T-helper 1 cell treated with Interleukin-12 subunit alpha and Interleukin-12 subunit beta and Interleukin-4 antibody, amounts not matched to agents 30 μg/mL and 1 μg/mL, for 36 hours (primary cell): Measurements from ENCODE around the gene MTOR.
A peak's percentile ranks its signal among the peaks of the same experiment; 100 is the strongest.

ENCODE experiments used
- H3K27ac Mint-ChIP-seq: one replicate; pipeline ENCODE4 v1.8.0; 2021; ENCODE audit warnings: mild to moderate bottlenecking, mixed read lengths
- H3K27me3 Mint-ChIP-seq: one replicate; pipeline ENCODE4 v1.8.0; 2021; ENCODE audit warnings: low read depth, mixed read lengths
- H3K36me3 Mint-ChIP-seq: one replicate; pipeline ENCODE4 v1.8.0; 2021; ENCODE audit warnings: low read depth, mixed read lengths
- H3K4me1 Mint-ChIP-seq: one replicate; pipeline ENCODE4 v1.8.0; 2021; ENCODE audit warnings: low read depth, mixed read lengths
- H3K4me3 Mint-ChIP-seq: one replicate; pipeline ENCODE4 v1.8.0; 2021; ENCODE audit warnings: mild to moderate bottlenecking, moderate library complexity, mixed read lengths
- H3K9me3 Mint-ChIP-seq: one replicate; pipeline ENCODE4 v1.8.0; 2021; ENCODE audit warnings: mixed read lengths

The MTOR gene

DNA sequence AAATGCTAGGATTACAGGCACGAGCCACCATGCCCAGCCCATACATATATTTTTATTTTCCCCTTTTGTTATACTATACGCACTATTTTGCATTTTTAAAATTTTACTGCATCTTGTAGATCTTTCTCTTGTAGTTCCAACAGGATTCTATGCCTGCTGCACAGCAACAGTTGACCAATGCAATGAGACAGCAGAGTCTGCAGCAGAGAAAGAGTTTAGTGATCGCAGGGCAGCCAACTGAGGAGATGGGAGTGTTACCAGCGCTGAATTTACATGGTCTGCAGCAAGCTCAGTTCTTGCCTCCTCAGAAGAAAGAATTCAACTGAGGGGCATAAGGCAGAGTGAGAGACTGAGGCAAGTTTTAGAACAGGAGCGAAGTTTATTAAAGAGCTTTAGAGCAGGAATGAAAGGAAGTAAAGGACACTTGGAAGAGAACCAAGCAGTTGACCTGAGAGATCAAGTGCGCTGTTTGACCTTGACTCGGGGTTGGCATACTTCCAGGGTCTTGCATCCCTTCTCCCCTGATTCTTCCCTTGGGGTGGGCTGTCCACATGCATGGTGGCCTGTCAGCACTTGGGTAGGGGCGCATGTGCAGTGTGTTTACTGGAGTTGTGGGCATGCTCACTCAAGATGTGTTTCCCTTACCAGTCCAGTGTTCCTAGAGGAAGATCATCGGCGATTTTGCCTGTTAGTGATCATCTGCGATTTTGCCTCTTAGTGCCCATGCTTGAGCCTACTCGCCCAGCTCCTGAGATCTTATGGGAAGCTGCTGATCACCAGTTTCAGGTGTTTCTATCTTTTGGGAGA is 4.1 kb upstream of the MTOR start:
- peaks cover 3% of the 10 kb centered on the region for H3K27me3 Mint-ChIP-seq
- H3K27ac Mint-ChIP-seq, result no peak overlapping the region
- H3K4me3 Mint-ChIP-seq, result no peak overlapping the region
- no peaks in the 10 kb centered on the region for H3K9me3 Mint-ChIP-seq
- peaks cover 13% of the 10 kb centered on the region for H3K4me1 Mint-ChIP-seq
- H3K36me3 Mint-ChIP-seq, result no peaks in the 10 kb centered on the region

GRCh38 chr1:11256299-11256698 is 6.1 kb downstream of the MTOR start:
- H3K4me1 Mint-ChIP-seq, result peaks cover under 1% of the 10 kb centered on the region
- H3K27me3 Mint-ChIP-seq, result no peaks in the 10 kb centered on the region
- H3K9me3 Mint-ChIP-seq, result no peaks in the 10 kb centered on the region
- H3K4me3 Mint-ChIP-seq, result no peak overlapping the region
- H3K36me3 Mint-ChIP-seq, result peaks cover 42% of the 10 kb centered on the region
- no peak overlapping the region for H3K27ac Mint-ChIP-seq

DNA sequence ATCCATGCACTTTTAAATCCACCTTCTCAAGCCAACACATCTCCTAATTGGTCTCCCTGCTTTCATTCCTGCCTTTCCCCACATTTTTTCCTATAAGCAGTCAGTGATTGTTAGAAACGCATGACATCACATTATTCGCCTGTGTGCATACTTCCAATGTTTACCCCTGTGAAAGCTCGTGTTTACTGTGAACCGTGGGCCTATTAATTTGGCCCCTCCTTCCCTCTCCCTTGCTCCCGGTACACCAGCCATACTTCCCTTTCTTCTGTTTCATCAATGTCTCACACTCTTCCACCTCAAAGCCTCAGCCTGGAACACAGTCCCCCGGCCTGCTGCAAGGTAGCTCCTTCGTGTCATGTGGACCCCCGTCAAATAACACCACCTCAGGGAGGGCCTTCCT is 9.1 kb downstream of the MTOR start:
- H3K36me3 Mint-ChIP-seq, result peaks cover 47% of the 10 kb centered on the region
- H3K4me3 Mint-ChIP-seq, result no peak overlapping the region

DNA sequence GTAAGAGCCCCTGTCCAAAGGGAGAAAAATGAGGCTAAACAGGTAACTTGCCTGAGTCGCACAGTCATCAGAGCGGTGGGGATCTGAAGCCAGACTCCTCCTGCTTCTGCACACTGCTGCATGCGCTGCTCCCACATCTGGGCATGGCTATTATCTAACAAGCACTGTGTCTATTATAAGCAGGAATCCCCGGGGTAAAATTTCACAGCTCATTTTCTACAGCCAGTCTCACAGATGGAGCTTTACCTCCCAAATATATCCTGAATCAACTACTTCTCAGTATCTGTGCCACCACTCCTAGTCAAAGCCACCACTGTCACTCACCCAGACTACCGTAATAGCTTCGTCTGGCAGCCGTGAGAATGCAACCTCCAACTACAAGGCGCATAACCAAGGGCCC is 9.8 kb downstream of the MTOR start:
- H3K4me3 Mint-ChIP-seq, result no peak overlapping the region
- H3K36me3 Mint-ChIP-seq, result peaks cover 45% of the 10 kb centered on the region
- no peaks in the 10 kb centered on the region for H3K4me1 Mint-ChIP-seq
- no peaks in the 10 kb centered on the region for H3K9me3 Mint-ChIP-seq
- H3K27me3 Mint-ChIP-seq, result no peaks in the 10 kb centered on the region
- H3K27ac Mint-ChIP-seq, result no peak overlapping the region

More for the DNA sequence above, 9.1 kb downstream of the MTOR start:
- no peaks in the 10 kb centered on the region for H3K9me3 Mint-ChIP-seq
- no peak overlapping the region for H3K27ac Mint-ChIP-seq
- no peaks in the 10 kb centered on the region for H3K4me1 Mint-ChIP-seq
- H3K27me3 Mint-ChIP-seq, result no peaks in the 10 kb centered on the region

GRCh38 chr1:11248169-11248568 is 14.2 kb downstream of the MTOR start:
- H3K36me3 Mint-ChIP-seq, result peaks cover 32% of the 10 kb centered on the region
- no peaks in the 10 kb centered on the region for H3K9me3 Mint-ChIP-seq
- no peaks in the 10 kb centered on the region for H3K27me3 Mint-ChIP-seq
- no peak overlapping the region for H3K27ac Mint-ChIP-seq
- no peak overlapping the region for H3K4me3 Mint-ChIP-seq
- no peaks in the 10 kb centered on the region for H3K4me1 Mint-ChIP-seq

DNA sequence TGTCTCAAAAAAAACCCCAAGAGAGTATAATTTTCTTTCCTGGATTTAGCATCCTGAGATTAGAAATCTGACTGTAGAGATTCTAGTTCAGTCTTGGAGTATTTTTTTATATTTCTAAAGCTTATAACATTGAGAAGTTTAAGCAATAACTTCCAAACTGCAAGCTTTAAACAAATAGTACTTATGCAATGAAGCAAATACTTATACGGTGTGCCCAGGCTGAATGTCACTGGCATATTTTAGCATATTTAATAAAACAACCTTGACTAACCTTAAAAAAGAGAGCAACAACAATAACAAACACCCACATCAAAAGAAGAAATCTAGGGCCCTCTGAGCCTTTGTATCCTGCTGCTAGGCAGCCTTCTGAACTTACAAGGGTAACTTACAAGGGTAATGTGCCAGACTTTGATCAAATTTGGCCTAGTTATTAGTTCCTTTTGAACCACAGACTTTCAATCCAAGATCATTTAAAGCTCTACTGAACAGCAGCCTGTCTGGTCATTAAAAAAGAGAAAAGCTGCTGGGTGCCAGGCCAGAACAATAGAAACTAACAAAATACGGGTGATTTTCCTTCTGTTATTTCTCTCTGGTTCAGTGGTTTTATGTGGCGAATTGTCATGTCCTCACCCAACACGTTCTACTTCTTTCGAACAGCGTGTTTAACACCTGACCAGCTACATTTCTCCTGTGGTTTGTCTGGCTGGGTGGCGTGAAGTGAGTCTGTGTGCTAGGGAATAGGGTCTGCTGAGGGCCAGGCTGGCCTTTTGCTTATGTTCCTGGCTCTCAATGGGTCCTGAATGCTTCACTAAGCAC is 16.2 kb downstream of the MTOR start:
- Mint-ChIP-seq H3K27ac (no peak overlapping the region), H3K4me1 (no peaks in the 10 kb centered on the region), H3K9me3 (no peaks in the 10 kb centered on the region), H3K27me3 (no peaks in the 10 kb centered on the region), H3K36me3 (peaks cover 25% of the 10 kb centered on the region), H3K4me3 (no peak overlapping the region)

DNA sequence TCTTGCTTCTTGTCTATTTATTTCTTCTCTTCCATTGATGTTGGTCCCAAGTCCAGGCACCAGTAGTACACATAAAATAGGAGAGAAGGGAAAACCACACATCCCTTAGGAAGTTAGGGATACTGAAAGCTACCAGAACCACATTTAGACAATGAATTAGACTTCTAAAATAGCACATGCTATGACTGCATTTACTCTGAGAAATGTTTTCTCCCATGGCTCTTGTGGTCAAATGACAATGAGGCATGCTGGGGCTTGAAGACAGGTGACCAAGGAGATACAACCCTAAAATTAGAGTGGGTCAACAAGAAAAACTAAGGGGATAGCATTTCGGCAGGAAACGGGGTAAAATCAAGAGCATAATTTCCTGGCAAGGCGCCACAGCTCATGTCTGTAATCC is 17.1 kb downstream of the MTOR start:
- H3K4me1 Mint-ChIP-seq, result no peaks in the 10 kb centered on the region
- H3K27ac Mint-ChIP-seq, result peak overlapping the region; percentile 34
- H3K27me3 Mint-ChIP-seq, result no peaks in the 10 kb centered on the region
- H3K36me3 Mint-ChIP-seq, result peaks cover 20% of the 10 kb centered on the region
- H3K9me3 Mint-ChIP-seq, result no peaks in the 10 kb centered on the region
- no peak overlapping the region for H3K4me3 Mint-ChIP-seq

DNA sequence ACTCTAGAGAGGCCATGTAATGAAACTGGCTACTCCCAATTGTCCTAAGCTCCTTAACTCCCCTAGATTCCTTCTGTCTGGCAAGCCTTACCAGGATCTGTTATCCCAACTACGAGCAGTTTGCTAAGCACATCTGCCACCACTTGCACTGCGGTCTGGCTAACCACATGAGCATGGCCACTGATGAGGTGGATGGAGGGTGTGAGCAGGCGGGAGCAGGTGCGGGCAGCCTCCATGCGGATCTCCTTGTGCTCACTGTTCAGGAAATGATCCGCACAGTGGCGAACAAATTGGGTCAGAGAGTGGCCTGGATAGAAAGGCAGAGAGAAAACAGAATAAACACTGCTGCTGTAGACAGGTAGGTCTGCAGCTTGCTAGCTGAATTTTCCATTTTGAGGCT is 24.0 kb downstream of the MTOR start:
- Mint-ChIP-seq H3K36me3 (peaks cover 42% of the 10 kb centered on the region), H3K9me3 (no peaks in the 10 kb centered on the region), H3K27ac (no peak overlapping the region), H3K4me1 (peaks cover 7% of the 10 kb centered on the region), H3K27me3 (no peaks in the 10 kb centered on the region), H3K4me3 (no peak overlapping the region)

GRCh38 chr1:11237356-11237755 is 25.0 kb downstream of the MTOR start:
- H3K4me3 Mint-ChIP-seq, result no peak overlapping the region
- no peaks in the 10 kb centered on the region for H3K9me3 Mint-ChIP-seq
- H3K36me3 Mint-ChIP-seq, result peaks cover 47% of the 10 kb centered on the region
- H3K4me1 Mint-ChIP-seq, result peaks cover 7% of the 10 kb centered on the region
- H3K27ac Mint-ChIP-seq, result peak overlapping the region; percentile 46
- no peaks in the 10 kb centered on the region for H3K27me3 Mint-ChIP-seq

- no peaks in the 10 kb centered on the region for H3K27me3 Mint-ChIP-seq
- peaks cover 7% of the 10 kb centered on the region for H3K4me1 Mint-ChIP-seq
- peaks cover 61% of the 10 kb centered on the region for H3K36me3 Mint-ChIP-seq
- no peak overlapping the region for H3K4me3 Mint-ChIP-seq
- H3K9me3 Mint-ChIP-seq, result no peaks in the 10 kb centered on the region
- H3K27ac Mint-ChIP-seq, result no peak overlapping the region
Measured at GRCh38 chr1:11233208-11233607, 29.1 kb downstream of the MTOR start.

DNA sequence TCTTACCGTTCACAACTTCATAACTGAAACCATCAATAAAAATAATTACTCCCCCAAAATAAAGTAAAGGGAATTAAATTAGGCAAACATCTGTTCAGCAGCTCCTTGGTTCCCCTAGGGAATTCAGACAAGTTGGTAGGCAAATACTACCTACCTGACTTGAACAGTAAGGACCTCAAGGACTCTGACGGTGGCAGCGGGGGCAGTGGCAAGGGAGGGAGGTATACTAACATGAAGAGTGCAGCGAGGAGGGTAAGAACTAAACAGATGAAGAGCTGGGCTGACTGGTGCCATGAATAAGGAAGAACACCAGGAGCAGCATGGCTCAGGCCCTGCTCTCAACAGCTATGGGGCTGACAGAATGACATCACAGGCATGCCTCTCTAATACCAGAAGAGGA is 33.1 kb downstream of the MTOR start:
- H3K27me3 Mint-ChIP-seq, result no peaks in the 10 kb centered on the region
- peaks cover 60% of the 10 kb centered on the region for H3K36me3 Mint-ChIP-seq
- H3K4me1 Mint-ChIP-seq, result peaks cover 7% of the 10 kb centered on the region
- H3K27ac Mint-ChIP-seq, result no peak overlapping the region
- H3K4me3 Mint-ChIP-seq, result no peak overlapping the region
- H3K9me3 Mint-ChIP-seq, result no peaks in the 10 kb centered on the region

- Mint-ChIP-seq H3K4me3 (peak overlapping the region; percentile 11), H3K4me1 (peaks cover 7% of the 10 kb centered on the region), H3K36me3 (peaks cover 52% of the 10 kb centered on the region), H3K9me3 (no peaks in the 10 kb centered on the region), H3K27ac (peak overlapping the region; percentile 14), H3K27me3 (no peaks in the 10 kb centered on the region)
Measured at GRCh38 chr1:11227106-11228077, 35.0 kb downstream of the MTOR start.

- Mint-ChIP-seq H3K27ac (no peak overlapping the region), H3K27me3 (no peaks in the 10 kb centered on the region), H3K36me3 (peaks cover 41% of the 10 kb centered on the region), H3K9me3 (no peaks in the 10 kb centered on the region), H3K4me1 (no peaks in the 10 kb centered on the region), H3K4me3 (no peak overlapping the region)
Measured at GRCh38 chr1:11216074-11216473, 46.3 kb downstream of the MTOR start.

- H3K4me1 Mint-ChIP-seq, result no peaks in the 10 kb centered on the region
- peaks cover 45% of the 10 kb centered on the region for H3K36me3 Mint-ChIP-seq
- H3K4me3 Mint-ChIP-seq, result no peak overlapping the region
- H3K9me3 Mint-ChIP-seq, result no peaks in the 10 kb centered on the region
- no peak overlapping the region for H3K27ac Mint-ChIP-seq
- H3K27me3 Mint-ChIP-seq, result no peaks in the 10 kb centered on the region
Measured at GRCh38 chr1:11215381-11216005, 46.9 kb downstream of the MTOR start.
